Mammary epithelial cell (primary cell): ENCODE data around the gene HHAT.

Source experiments
- CTCF ChIP-seq, 2 donors: IDR thresholded peaks in 1 of 2; conservative IDR thresholded peaks in 1 of 2; 2 replicates each; pipeline ENCODE4 v1.5.1; 2011 to 2012; ENCODE audit warnings: inconsistent platforms in 2 of 2, low read length in 2 of 2, mild to moderate bottlenecking in 2 of 2, control low read depth in 1 of 2, low read depth in 1 of 2; ENCODE audit not compliant: insufficient read depth in 1 of 2; ENCODE audit errors: extremely low read depth in 1 of 2
- EZH2 ChIP-seq: IDR thresholded peaks from 2 replicates; pipeline ENCODE4 v1.6.1; 2012; ENCODE audit warnings: low read length, inconsistent platforms, borderline replicate concordance

GRCh38 chr1:210302501-210302900 is 26.2 kb upstream of the HHAT start:
- TF ChIP-seq EZH2 (no peak), CTCF (conservative IDR thresholded peaks at IDR 0.05 in 1 of 2, IDR thresholded peaks at IDR 0.05 in 1 of 2; ENCODE audit: extremely low read depth in 1 of 2, insufficient read depth in 1 of 2, low read depth in 1 of 2, low read length in 2 of 2) (no peak)
